B cell (primary cell): ENCODE data around the gene MAP3K5. TPM values are rescaled to one million over a fixed set of nuclear protein-coding genes. Genes with fewer than 3 reads are reported as not detected.

Experiments used
- ATAC-seq: fragments of 200-7000 bp; cut with Tn5 transposase; one replicate; pipeline ENCODE4 v1.10.0; 2021; ENCODE audit warnings: low read depth, mild to moderate bottlenecking, moderate number of reproducible peaks, moderate library complexity
- CTCF ChIA-PET: fragments of 350-600 bp; sonication (Branson Sonifier 250); formaldehyde crosslinking; loops from one replicate; lab custom pipeline; 2021; ENCODE audit warnings: antibody characterized with exemption, inconsistent platforms; lab: Charles Lee
- POLR2A ChIA-PET: fragments of 350-600 bp; sonication (Branson Sonifier 250); formaldehyde crosslinking; loops from one replicate; lab custom pipeline; 2021; ENCODE audit warnings: antibody characterized with exemption; lab: Charles Lee
- DNase-seq: peaks from one replicate; pipeline ENCODE4 v3.0.0; 2013
- H2AFZ ChIP-seq: 2 replicates; pipeline ENCODE4 v1.6.1; 2012; ENCODE audit warnings: mild to moderate bottlenecking, low read depth, low read length; ENCODE audit not compliant: insufficient read depth, poor library complexity, severe bottlenecking
- H3K27ac ChIP-seq, 2 donors: 1 replicate in 1 of 2; 2 replicates in 1 of 2; pipeline ENCODE4 v1.5.1; 2012 to 2013; ENCODE audit warnings: low read length in 2 of 2, mild to moderate bottlenecking in 2 of 2, moderate library complexity in 1 of 2
- H3K27me3 ChIP-seq, 4 experiments: fragments of 200-600 bp in 1 of 4; sonication (generic) in 1 of 4; replicated peaks in 1 of 4; 1 replicate in 2 of 4; 2 replicates in 2 of 4; pipeline versions ENCODE4 v1.6.1 to v1.7.0; 2013 to 2016; ENCODE audit warnings: low read length in 3 of 4, mild to moderate bottlenecking in 2 of 4, mixed read lengths in 1 of 4, moderate library complexity in 1 of 4; ENCODE audit not compliant: insufficient read depth in 4 of 4, control insufficient read depth in 3 of 4; ENCODE audit errors: control extremely low read depth in 1 of 4
- H3K36me3 ChIP-seq, 2 experiments: replicated peaks in 1 of 2; 1 replicate in 1 of 2; 2 replicates in 1 of 2; pipeline versions ENCODE4 v1.6.1 to v1.7.1; 2013; ENCODE audit warnings: low read length in 1 of 2; ENCODE audit not compliant: insufficient read depth in 2 of 2, control insufficient read depth in 1 of 2; ENCODE audit errors: control extremely low read depth in 1 of 2, extremely low read depth in 1 of 2
- H3K4me1 ChIP-seq, 2 donors: fragments of 200-600 bp in 1 of 2; sonication (generic) in 1 of 2; 1 replicate in 1 of 2; 2 replicates in 1 of 2; pipeline versions ENCODE4 v1.5.1 to v1.6.1; 2013 to 2017; ENCODE audit warnings: low read length in 2 of 2; ENCODE audit not compliant: control insufficient read depth in 2 of 2, insufficient read depth in 2 of 2
- H3K4me2 ChIP-seq: replicated peaks from 2 replicates; pipeline ENCODE3; 2012; ENCODE audit warnings: mild to moderate bottlenecking, low read depth, low read length; ENCODE audit not compliant: poor library complexity, severe bottlenecking
- H3K4me3 ChIP-seq, 5 experiments: fragments of 200-600 bp in 1 of 5; sonication (generic) in 1 of 5; 1 replicate in 3 of 5; 2 replicates in 2 of 5; pipeline versions ENCODE4 v1.5.1 to v1.7.0; 2011 to 2016; ENCODE audit warnings: low read length in 4 of 5, mild to moderate bottlenecking in 4 of 5, low read depth in 2 of 5, control low read depth in 1 of 5, moderate library complexity in 1 of 5; ENCODE audit not compliant: insufficient read depth in 1 of 5; ENCODE audit errors: control extremely low read depth in 1 of 5, extremely low read depth in 1 of 5
- H3K79me2 ChIP-seq: fragments of 200-600 bp; sonication (generic); one replicate; pipeline ENCODE4 v1.6.0; 2016; ENCODE audit warnings: low read length; ENCODE audit not compliant: control insufficient read depth, insufficient read depth
- H3K9ac ChIP-seq: fragments of 200-600 bp; sonication (generic); 2 replicates; pipeline ENCODE4 v1.6.1; 2017; ENCODE audit warnings: mild to moderate bottlenecking, low read length, moderate library complexity
- H3K9me3 ChIP-seq, 3 donors: one replicate each; pipeline versions ENCODE4 v1.6.1 to v1.7.1; 2013; ENCODE audit warnings: low read length in 2 of 3; ENCODE audit not compliant: control insufficient read depth in 2 of 3, insufficient read depth in 1 of 3; ENCODE audit errors: control extremely low read depth in 1 of 3
- H4K20me1 ChIP-seq: 2 replicates; pipeline ENCODE4 v1.6.0; 2012; ENCODE audit warnings: mild to moderate bottlenecking, low read length; ENCODE audit not compliant: insufficient read depth, control insufficient read depth, poor library complexity, severe bottlenecking
- H3K27ac Mint-ChIP-seq: one replicate; pipeline ENCODE4 v1.8.0; 2021; ENCODE audit warnings: mixed read lengths
- H3K27me3 Mint-ChIP-seq: one replicate; pipeline ENCODE4 v1.8.0; 2021; ENCODE audit warnings: mixed read lengths
- H3K4me1 Mint-ChIP-seq: one replicate; pipeline ENCODE4 v1.8.0; 2021; ENCODE audit warnings: mixed read lengths
- H3K4me3 Mint-ChIP-seq: one replicate; pipeline ENCODE4 v1.8.0; 2021; ENCODE audit warnings: mixed read lengths
- H3K9me3 Mint-ChIP-seq: one replicate; pipeline ENCODE4 v1.8.0; 2022; ENCODE audit warnings: mixed read lengths; ENCODE audit not compliant: insufficient read depth
- CTCF ChIP-seq: fragments of 200-600 bp; IDR thresholded peaks from one replicate; pipeline ENCODE4 v1.8.0; 2022; ENCODE audit warnings: antibody characterized with exemption, mild to moderate bottlenecking
- EZH2 ChIP-seq: IDR thresholded peaks from 2 replicates; pipeline ENCODE4 v1.6.1; 2012; ENCODE audit warnings: borderline replicate concordance, low read depth, mild to moderate bottlenecking, moderate library complexity, low read length; ENCODE audit not compliant: insufficient read depth, poor library complexity, severe bottlenecking
- WGBS: methylation state at CpG from one replicate; pipeline ENCODE4 v1.1.5; 2013; ENCODE audit warnings: missing lambda C conversion rate; ENCODE audit not compliant: insufficient coverage; 5-methylcytosine and 5-hydroxymethylcytosine counted together
- intact Hi-C: fragments of 100-400 bp; cut with micrococcal nuclease; formaldehyde crosslinking; loops from one replicate; pipeline ENCODE4 v1.10.0; 2022
- polyA plus RNA-seq: library from polyadenylated mRNA; depleted of rRNA; stranded (reverse); fragments of >200 nt; gene quantifications from 2 replicates; pipeline ENCODE4 v1.2.3, GENCODE V29; 2012
- total RNA-seq, 2 donors: library from RNA; stranded (reverse); fragments of 120-200 nt in 1 of 2; gene quantifications; 1 replicate in 1 of 2; 2 replicates in 1 of 2; pipeline versions ENCODE4 v1.2.3 to v1.2.4, GENCODE V29; 2013 to 2022

MAP3K5 gene
- total and polyA plus RNA-seq, 2 donors (not counting 1 experiment from before 2014, with no cell fraction given), result 5.7 to 34.1 TPM

- Mint-ChIP-seq H3K4me1 (peaks cover 17% of the 10 kb centered on the region), H3K4me3 (no peak overlapping the region), H3K9me3 (no peaks in the 10 kb centered on the region), H3K27ac (no peak overlapping the region), H3K27me3 (no peaks in the 10 kb centered on the region)
- Histone ChIP-seq H3K27ac (no peak overlapping the region), H3K4me1 (peaks cover 3 to 8% of the 10 kb centered on the region in 2 donors), H3K36me3 (peaks cover 0 to 24% of the 10 kb centered on the region in 2 experiments), H3K79me2 (peaks cover 9% of the 10 kb centered on the region), H3K9me3 (no peaks in the 10 kb centered on the region), H3K4me2 (no peak overlapping the region), H2AFZ (no peak overlapping the region), H3K27me3 (no peaks in the 10 kb centered on the region), H3K4me3 (no peak overlapping the region), H3K9ac (no peak overlapping the region), H4K20me1 (peaks cover 8% of the 10 kb centered on the region)
- ChIA-PET POLR2A (no interaction called here), CTCF (interaction anchor here (1.6 to 4.1 kb wide), 3 partner anchors 57 to 91 kb away, joined by 8 to 16 read pairs (median 11); partner anchors contain the start of gene MAP3K5)
- no peak for ATAC-seq
- intact Hi-C loops, result no loop called here
- DNase-seq, result no peak
- TF ChIP-seq EZH2 (no peak), CTCF (no peak)
- WGBS, result 90% methylated on average over 1 of the region's 3 CpGs
Measured at GRCh38 chr6:136701045-136701444, 91.2 kb downstream of the MAP3K5 start.

- Histone ChIP-seq H4K20me1 (peaks cover 8% of the 10 kb centered on the region), H3K9me3 (no peaks in the 10 kb centered on the region), H3K4me3 (no peak overlapping the region), H3K9ac (no peak overlapping the region), H3K79me2 (peaks cover 8% of the 10 kb centered on the region), H3K4me2 (no peak overlapping the region), H3K4me1 (peaks cover 3 to 8% of the 10 kb centered on the region in 2 donors), H3K36me3 (peaks cover 3 to 33% of the 10 kb centered on the region in 2 experiments), H3K27me3 (no peaks in the 10 kb centered on the region), H3K27ac (no peak overlapping the region), H2AFZ (no peak overlapping the region)
- 100% methylated on average over 2 of the region's 5 CpGs for WGBS
- no peaks in the 10 kb centered on the region for H3K27me3 Mint-ChIP-seq
- DNase-seq (no peak), ATAC-seq (no peak)
- intact Hi-C loops, result no loop called here
- H3K4me3 Mint-ChIP-seq, result no peak overlapping the region
- TF ChIP-seq EZH2 (no peak), CTCF (no peak)
- H3K27ac Mint-ChIP-seq, result no peak overlapping the region
- H3K4me1 Mint-ChIP-seq, result peaks cover 17% of the 10 kb centered on the region
- no peaks in the 10 kb centered on the region for H3K9me3 Mint-ChIP-seq
- ChIA-PET CTCF (interaction anchor here (1.3 to 4.1 kb wide), 3 partner anchors 55 to 93 kb away, joined by 6 to 16 read pairs (median 8); partner anchors contain the start of gene MAP3K5), POLR2A (interaction anchor here (0.7 kb wide), 1 partner anchor 93 kb away, joined by 3 read pairs; the partner anchor contains the start of gene MAP3K5)
Measured at GRCh38 chr6:136699358-136699757, 92.9 kb downstream of the MAP3K5 start.
